B cell (primary cell): Measurements from ENCODE around the gene RUFY1. TPM values are rescaled to one million over a fixed set of nuclear protein-coding genes. Genes with fewer than 3 reads are reported as not detected.

Experiments used
- ATAC-seq: fragments of 200-7000 bp; cut with Tn5 transposase; one replicate; pipeline ENCODE4 v1.10.0; 2021; ENCODE audit warnings: low read depth, mild to moderate bottlenecking, moderate number of reproducible peaks, moderate library complexity
- CTCF ChIA-PET: fragments of 350-600 bp; sonication (Branson Sonifier 250); formaldehyde crosslinking; loops from one replicate; lab custom pipeline; 2021; ENCODE audit warnings: antibody characterized with exemption, inconsistent platforms; lab: Charles Lee
- POLR2A ChIA-PET: fragments of 350-600 bp; sonication (Branson Sonifier 250); formaldehyde crosslinking; loops from one replicate; lab custom pipeline; 2021; ENCODE audit warnings: antibody characterized with exemption; lab: Charles Lee
- DNase-seq: peaks from one replicate; pipeline ENCODE4 v3.0.0; 2013
- H2AFZ ChIP-seq: 2 replicates; pipeline ENCODE4 v1.6.1; 2012; ENCODE audit warnings: mild to moderate bottlenecking, low read depth, low read length; ENCODE audit not compliant: insufficient read depth, poor library complexity, severe bottlenecking
- H3K27ac ChIP-seq, 2 donors: 1 replicate in 1 of 2; 2 replicates in 1 of 2; pipeline ENCODE4 v1.5.1; 2012 to 2013; ENCODE audit warnings: low read length in 2 of 2, mild to moderate bottlenecking in 2 of 2, moderate library complexity in 1 of 2
- H3K27me3 ChIP-seq, 4 experiments: fragments of 200-600 bp in 1 of 4; sonication (generic) in 1 of 4; replicated peaks in 1 of 4; 1 replicate in 2 of 4; 2 replicates in 2 of 4; pipeline versions ENCODE4 v1.6.1 to v1.7.0; 2013 to 2016; ENCODE audit warnings: low read length in 3 of 4, mild to moderate bottlenecking in 2 of 4, mixed read lengths in 1 of 4, moderate library complexity in 1 of 4; ENCODE audit not compliant: insufficient read depth in 4 of 4, control insufficient read depth in 3 of 4; ENCODE audit errors: control extremely low read depth in 1 of 4
- H3K36me3 ChIP-seq, 2 experiments: replicated peaks in 1 of 2; 1 replicate in 1 of 2; 2 replicates in 1 of 2; pipeline versions ENCODE4 v1.6.1 to v1.7.1; 2013; ENCODE audit warnings: low read length in 1 of 2; ENCODE audit not compliant: insufficient read depth in 2 of 2, control insufficient read depth in 1 of 2; ENCODE audit errors: control extremely low read depth in 1 of 2, extremely low read depth in 1 of 2
- H3K4me1 ChIP-seq, 2 donors: fragments of 200-600 bp in 1 of 2; sonication (generic) in 1 of 2; 1 replicate in 1 of 2; 2 replicates in 1 of 2; pipeline versions ENCODE4 v1.5.1 to v1.6.1; 2013 to 2017; ENCODE audit warnings: low read length in 2 of 2; ENCODE audit not compliant: control insufficient read depth in 2 of 2, insufficient read depth in 2 of 2
- H3K4me2 ChIP-seq: replicated peaks from 2 replicates; pipeline ENCODE3; 2012; ENCODE audit warnings: mild to moderate bottlenecking, low read depth, low read length; ENCODE audit not compliant: poor library complexity, severe bottlenecking
- H3K4me3 ChIP-seq, 5 experiments: fragments of 200-600 bp in 1 of 5; sonication (generic) in 1 of 5; 1 replicate in 3 of 5; 2 replicates in 2 of 5; pipeline versions ENCODE4 v1.5.1 to v1.7.0; 2011 to 2016; ENCODE audit warnings: low read length in 4 of 5, mild to moderate bottlenecking in 4 of 5, low read depth in 2 of 5, control low read depth in 1 of 5, moderate library complexity in 1 of 5; ENCODE audit not compliant: insufficient read depth in 1 of 5; ENCODE audit errors: control extremely low read depth in 1 of 5, extremely low read depth in 1 of 5
- H3K79me2 ChIP-seq: fragments of 200-600 bp; sonication (generic); one replicate; pipeline ENCODE4 v1.6.0; 2016; ENCODE audit warnings: low read length; ENCODE audit not compliant: control insufficient read depth, insufficient read depth
- H3K9ac ChIP-seq: fragments of 200-600 bp; sonication (generic); 2 replicates; pipeline ENCODE4 v1.6.1; 2017; ENCODE audit warnings: mild to moderate bottlenecking, low read length, moderate library complexity
- H3K9me3 ChIP-seq, 3 donors: one replicate each; pipeline versions ENCODE4 v1.6.1 to v1.7.1; 2013; ENCODE audit warnings: low read length in 2 of 3; ENCODE audit not compliant: control insufficient read depth in 2 of 3, insufficient read depth in 1 of 3; ENCODE audit errors: control extremely low read depth in 1 of 3
- H4K20me1 ChIP-seq: 2 replicates; pipeline ENCODE4 v1.6.0; 2012; ENCODE audit warnings: mild to moderate bottlenecking, low read length; ENCODE audit not compliant: insufficient read depth, control insufficient read depth, poor library complexity, severe bottlenecking
- H3K27ac Mint-ChIP-seq: one replicate; pipeline ENCODE4 v1.8.0; 2021; ENCODE audit warnings: mixed read lengths
- H3K27me3 Mint-ChIP-seq: one replicate; pipeline ENCODE4 v1.8.0; 2021; ENCODE audit warnings: mixed read lengths
- H3K4me1 Mint-ChIP-seq: one replicate; pipeline ENCODE4 v1.8.0; 2021; ENCODE audit warnings: mixed read lengths
- H3K4me3 Mint-ChIP-seq: one replicate; pipeline ENCODE4 v1.8.0; 2021; ENCODE audit warnings: mixed read lengths
- H3K9me3 Mint-ChIP-seq: one replicate; pipeline ENCODE4 v1.8.0; 2022; ENCODE audit warnings: mixed read lengths; ENCODE audit not compliant: insufficient read depth
- EZH2 ChIP-seq: IDR thresholded peaks from 2 replicates; pipeline ENCODE4 v1.6.1; 2012; ENCODE audit warnings: borderline replicate concordance, low read depth, mild to moderate bottlenecking, moderate library complexity, low read length; ENCODE audit not compliant: insufficient read depth, poor library complexity, severe bottlenecking
- WGBS: methylation state at CpG from one replicate; pipeline ENCODE4 v1.1.5; 2013; ENCODE audit warnings: missing lambda C conversion rate; ENCODE audit not compliant: insufficient coverage; 5-methylcytosine and 5-hydroxymethylcytosine counted together
- intact Hi-C: fragments of 100-400 bp; cut with micrococcal nuclease; formaldehyde crosslinking; loops from one replicate; pipeline ENCODE4 v1.10.0; 2022
- polyA plus RNA-seq: library from polyadenylated mRNA; depleted of rRNA; stranded (reverse); fragments of >200 nt; gene quantifications from 2 replicates; pipeline ENCODE4 v1.2.3, GENCODE V29; 2012
- total RNA-seq, 2 donors: library from RNA; stranded (reverse); fragments of 120-200 nt in 1 of 2; gene quantifications; 1 replicate in 1 of 2; 2 replicates in 1 of 2; pipeline versions ENCODE4 v1.2.3 to v1.2.4, GENCODE V29; 2013 to 2022
- TF ChIP-seq, protein P1 (sequence below): fragments of 200-600 bp; IDR thresholded peaks from one replicate; pipeline ENCODE4 v1.8.0; 2022; ENCODE audit warnings: antibody characterized with exemption, mild to moderate bottlenecking

The RUFY1 gene
- total and polyA plus RNA-seq, 2 donors (not counting 1 experiment from before 2014, with no cell fraction given), result 38.5 to 99.8 TPM

DNA sequence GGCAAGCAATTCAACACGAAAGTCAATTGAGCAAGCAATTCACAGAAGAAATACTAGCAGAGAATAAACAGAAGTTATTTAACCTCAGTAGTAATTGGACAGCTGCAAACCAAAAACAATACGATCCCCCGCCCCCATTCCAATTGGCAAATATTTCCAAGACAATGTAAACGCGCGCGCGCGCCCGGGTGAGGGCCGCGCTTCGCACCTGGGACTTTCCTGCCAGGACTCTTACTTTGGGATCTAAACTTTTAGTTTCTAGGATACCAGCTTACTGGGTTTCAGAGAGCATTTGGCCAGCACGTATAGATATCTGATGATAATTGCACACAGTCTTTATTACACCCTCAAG, 8.6 kb downstream of the RUFY1 start:
- no peak for TF ChIP-seq EZH2
- TF ChIP-seq, protein P1, sequence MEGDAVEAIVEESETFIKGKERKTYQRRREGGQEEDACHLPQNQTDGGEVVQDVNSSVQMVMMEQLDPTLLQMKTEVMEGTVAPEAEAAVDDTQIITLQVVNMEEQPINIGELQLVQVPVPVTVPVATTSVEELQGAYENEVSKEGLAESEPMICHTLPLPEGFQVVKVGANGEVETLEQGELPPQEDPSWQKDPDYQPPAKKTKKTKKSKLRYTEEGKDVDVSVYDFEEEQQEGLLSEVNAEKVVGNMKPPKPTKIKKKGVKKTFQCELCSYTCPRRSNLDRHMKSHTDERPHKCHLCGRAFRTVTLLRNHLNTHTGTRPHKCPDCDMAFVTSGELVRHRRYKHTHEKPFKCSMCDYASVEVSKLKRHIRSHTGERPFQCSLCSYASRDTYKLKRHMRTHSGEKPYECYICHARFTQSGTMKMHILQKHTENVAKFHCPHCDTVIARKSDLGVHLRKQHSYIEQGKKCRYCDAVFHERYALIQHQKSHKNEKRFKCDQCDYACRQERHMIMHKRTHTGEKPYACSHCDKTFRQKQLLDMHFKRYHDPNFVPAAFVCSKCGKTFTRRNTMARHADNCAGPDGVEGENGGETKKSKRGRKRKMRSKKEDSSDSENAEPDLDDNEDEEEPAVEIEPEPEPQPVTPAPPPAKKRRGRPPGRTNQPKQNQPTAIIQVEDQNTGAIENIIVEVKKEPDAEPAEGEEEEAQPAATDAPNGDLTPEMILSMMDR, result no peak
- DNase-seq, result peak; percentile 25
- Mint-ChIP-seq H3K4me3 (peak overlapping the region; percentile 87), H3K27me3 (no peaks in the 10 kb centered on the region), H3K27ac (peak overlapping the region; percentile 83), H3K4me1 (peaks cover 26% of the 10 kb centered on the region), H3K9me3 (no peaks in the 10 kb centered on the region)
- H2AFZ ChIP-seq, result peak overlapping the region; percentile 77
- no peak for ATAC-seq
- ChIA-PET POLR2A (interaction anchor here (0.7 to 1.5 kb wide), 4 partner anchors 9 to 65 kb away, joined by 3 to 12 read pairs (median 6); partner anchors contain the start of genes HNRNPH1 and RUFY1), CTCF (interaction anchor here (1.1 to 3.2 kb wide), 3 partner anchors 26 to 65 kb away, joined by 3 to 13 read pairs (median 4); partner anchors contain the start of gene HNRNPH1)
- no peaks in the 10 kb centered on the region for H3K9me3 ChIP-seq
- peak overlapping the region; percentile 72 for H3K4me2 ChIP-seq
- H3K79me2 ChIP-seq, result peaks cover 62% of the 10 kb centered on the region
- H3K4me3 ChIP-seq, result peak overlapping the region; percentile 56 to 86 (median 70)
- H3K27me3 ChIP-seq, result no peaks in the 10 kb centered on the region
- peak overlapping the region; percentile 76 for H3K9ac ChIP-seq
- H4K20me1 ChIP-seq, result peaks cover 7% of the 10 kb centered on the region
- peak overlapping the region; percentile 67 to 85 for H3K27ac ChIP-seq
- H3K36me3 ChIP-seq, result peaks cover 0 to 19% of the 10 kb centered on the region in 2 experiments
- peaks cover 3 to 15% of the 10 kb centered on the region in 2 donors for H3K4me1 ChIP-seq
- 66% methylated on average over 12 of the region's 14 CpGs for WGBS
- intact Hi-C loops, result loop anchor here (1.0 kb wide), 2 partner anchors 8 to 64 kb away; partner anchors contain the start of gene HNRNPH1
